ENCODE data around the gene GRPR.
A peak's percentile ranks its signal among the peaks of the same experiment; 100 is the strongest.

GRPR gene

GRCh38 chrX:16199343-16199742 lies 76.0 kb downstream of the GRPR start:
- Histone ChIP-seq H3K27ac (ENCODE audit: low read depth, low read length) (no peak overlapping the region), H3K36me3 (ENCODE audit: control insufficient read depth, insufficient read depth, low read length) (no peaks in the 10 kb centered on the region)
- peak; percentile 70 for DNase-seq

GRCh38 chrX:16202943-16203342 lies 79.6 kb downstream of the GRPR start:
- no peak overlapping the region for H3K18ac ChIP-seq (ENCODE audit: low read length)
- H4K5ac ChIP-seq (ENCODE audit: low read length), result no peak overlapping the region
- H3K79me2 ChIP-seq (ENCODE audit: control insufficient read depth, insufficient read depth, low read length), result no peaks in the 10 kb centered on the region
- no peak overlapping the region for H3K27ac ChIP-seq (ENCODE audit: low read depth, low read length)
- H3K23ac ChIP-seq (ENCODE audit: low read length), result no peak overlapping the region
- no peak overlapping the region for H4K8ac ChIP-seq (ENCODE audit: low read depth, low read length)
- no peak overlapping the region for H3K9ac ChIP-seq (ENCODE audit: low read length)
- peak overlapping the region; percentile 57 for H2BK15ac ChIP-seq (replicated peaks; ENCODE audit: low read depth)
- H3K56ac ChIP-seq (ENCODE audit: low read length), result no peak overlapping the region
- no peak overlapping the region for H3K4me2 ChIP-seq (ENCODE audit: low read length)
- no peaks in the 10 kb centered on the region for H3K4me1 ChIP-seq (ENCODE audit: control insufficient read depth, low read depth, low read length)
- H2BK5ac ChIP-seq (ENCODE audit: low read length), result no peak overlapping the region
- H3K27me3 ChIP-seq (ENCODE audit: insufficient read depth, low read length, poor library complexity), result no peaks in the 10 kb centered on the region
- no CpG with 5 or more reads among the region's 4 CpGs for WGBS (ENCODE audit: extremely low coverage, insufficient coverage, low lambda C conversion rate)
- H3K4me3 ChIP-seq (ENCODE audit: low read length), result no peak overlapping the region
- H3K4ac ChIP-seq (ENCODE audit: low read depth, low read length), result no peak overlapping the region
- H3K36me3 ChIP-seq (ENCODE audit: control insufficient read depth, insufficient read depth, low read length), result no peaks in the 10 kb centered on the region
- DNase-seq, result no peak
- no peak overlapping the region for H2BK120ac ChIP-seq (ENCODE audit: low read depth, low read length)
- no peak overlapping the region for H2AK5ac ChIP-seq (ENCODE audit: low read length)
- no peaks in the 10 kb centered on the region for H3K79me1 ChIP-seq (ENCODE audit: low read length)

More at GRCh38 chrX:16199343-16199742, 76.0 kb downstream of the GRPR start:
- H3K23ac ChIP-seq (ENCODE audit: low read length), result no peak overlapping the region
- no peak overlapping the region for H2BK15ac ChIP-seq (replicated peaks; ENCODE audit: low read depth)
- H3K4ac ChIP-seq (ENCODE audit: low read depth, low read length), result no peak overlapping the region
- no peak overlapping the region for H3K18ac ChIP-seq (ENCODE audit: low read length)
- no peak overlapping the region for H3K4me2 ChIP-seq (ENCODE audit: low read length)
- no peak overlapping the region for H2BK5ac ChIP-seq (ENCODE audit: low read length)
- no peak overlapping the region for H4K8ac ChIP-seq (ENCODE audit: low read depth, low read length)
- no peaks in the 10 kb centered on the region for H3K79me1 ChIP-seq (ENCODE audit: low read length)
- H3K4me1 ChIP-seq (ENCODE audit: control insufficient read depth, low read depth, low read length), result no peaks in the 10 kb centered on the region
- no peak overlapping the region for H3K56ac ChIP-seq (ENCODE audit: low read length)
- H3K27me3 ChIP-seq (ENCODE audit: insufficient read depth, low read length, poor library complexity), result no peaks in the 10 kb centered on the region
- H3K4me3 ChIP-seq (ENCODE audit: low read length), result no peak overlapping the region
- no peak overlapping the region for H2BK120ac ChIP-seq (ENCODE audit: low read depth, low read length)
- H2AK5ac ChIP-seq (ENCODE audit: low read length), result no peak overlapping the region
- WGBS (ENCODE audit: extremely low coverage, insufficient coverage, low lambda C conversion rate), result no CpG with 5 or more reads among the region's 1 CpG
- no peak overlapping the region for H3K9ac ChIP-seq (ENCODE audit: low read length)
- H4K5ac ChIP-seq (ENCODE audit: low read length), result no peak overlapping the region
- H3K79me2 ChIP-seq (ENCODE audit: control insufficient read depth, insufficient read depth, low read length), result no peaks in the 10 kb centered on the region

All from mesendoderm (in vitro differentiated cells).